ENCODE measurements around the gene MAP1LC3A. TPM values are rescaled to one million over a fixed set of nuclear protein-coding genes. Genes with fewer than 3 reads are reported as not detected.
"Not testable (repeated sequence)": the region's sequence is repeated elsewhere in the genome, so short reads cannot be mapped to it uniquely, and the experiment has no call there.

The MAP1LC3A gene
- total RNA-seq, 4 donors from 2014 or later: 42.6 to 111 (median 103) TPM

DNA sequence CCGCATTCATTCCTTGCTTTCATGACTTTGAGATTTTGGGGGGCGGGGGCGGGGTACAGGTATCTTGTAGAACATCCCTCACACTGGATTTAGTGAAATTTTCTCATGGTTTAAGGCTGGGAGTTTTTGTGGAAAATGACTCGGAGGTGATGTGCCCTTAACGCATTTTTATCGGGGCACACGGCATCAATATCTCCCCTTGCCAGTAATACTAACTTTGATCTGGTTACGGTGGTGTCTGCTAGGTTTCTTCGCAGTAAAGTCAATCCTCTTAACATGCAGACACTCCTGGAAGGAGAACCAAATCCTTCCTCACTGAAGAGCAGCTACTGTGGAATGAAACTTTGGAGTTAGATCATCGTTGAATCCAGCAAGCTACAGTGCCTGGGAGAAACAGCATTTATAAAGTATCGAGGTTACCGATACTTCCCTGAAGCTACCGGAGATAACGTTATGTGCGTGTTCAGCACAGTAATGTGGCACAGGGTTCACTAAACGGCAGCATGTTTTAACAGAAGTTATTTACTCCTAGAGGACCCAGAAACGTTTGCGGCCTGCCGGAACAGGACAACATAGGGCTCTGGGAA, 43.5 kb upstream of the MAP1LC3A start:
- TF ChIP-seq, protein P1, sequence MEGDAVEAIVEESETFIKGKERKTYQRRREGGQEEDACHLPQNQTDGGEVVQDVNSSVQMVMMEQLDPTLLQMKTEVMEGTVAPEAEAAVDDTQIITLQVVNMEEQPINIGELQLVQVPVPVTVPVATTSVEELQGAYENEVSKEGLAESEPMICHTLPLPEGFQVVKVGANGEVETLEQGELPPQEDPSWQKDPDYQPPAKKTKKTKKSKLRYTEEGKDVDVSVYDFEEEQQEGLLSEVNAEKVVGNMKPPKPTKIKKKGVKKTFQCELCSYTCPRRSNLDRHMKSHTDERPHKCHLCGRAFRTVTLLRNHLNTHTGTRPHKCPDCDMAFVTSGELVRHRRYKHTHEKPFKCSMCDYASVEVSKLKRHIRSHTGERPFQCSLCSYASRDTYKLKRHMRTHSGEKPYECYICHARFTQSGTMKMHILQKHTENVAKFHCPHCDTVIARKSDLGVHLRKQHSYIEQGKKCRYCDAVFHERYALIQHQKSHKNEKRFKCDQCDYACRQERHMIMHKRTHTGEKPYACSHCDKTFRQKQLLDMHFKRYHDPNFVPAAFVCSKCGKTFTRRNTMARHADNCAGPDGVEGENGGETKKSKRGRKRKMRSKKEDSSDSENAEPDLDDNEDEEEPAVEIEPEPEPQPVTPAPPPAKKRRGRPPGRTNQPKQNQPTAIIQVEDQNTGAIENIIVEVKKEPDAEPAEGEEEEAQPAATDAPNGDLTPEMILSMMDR (IDR thresholded peaks at IDR 0.05): no peak
- TF ChIP-seq POLR2AphosphoS5 (IDR thresholded peaks at IDR 0.05) (no peak), POLR2A (IDR thresholded peaks at IDR 0.05) (no peak), EP300 (IDR thresholded peaks at IDR 0.05) (no peak)
- peaks cover 12% of the 10 kb centered on the region for H3K36me3 ChIP-seq
- no peaks in the 10 kb centered on the region for H3K9me3 ChIP-seq
- H3K27me3 ChIP-seq: no peaks in the 10 kb centered on the region
- H3K27ac ChIP-seq: peak overlapping the region; percentile 98
- peak overlapping the region; percentile 91 for H3K4me3 ChIP-seq
- H3K4me1 ChIP-seq: peaks cover 50% of the 10 kb centered on the region
- no peak for DNase-seq (ENCODE audit: low spot score in 2 of 2)
- WGBS: 39% methylated on average over 18 of the region's 19 CpGs

DNA sequence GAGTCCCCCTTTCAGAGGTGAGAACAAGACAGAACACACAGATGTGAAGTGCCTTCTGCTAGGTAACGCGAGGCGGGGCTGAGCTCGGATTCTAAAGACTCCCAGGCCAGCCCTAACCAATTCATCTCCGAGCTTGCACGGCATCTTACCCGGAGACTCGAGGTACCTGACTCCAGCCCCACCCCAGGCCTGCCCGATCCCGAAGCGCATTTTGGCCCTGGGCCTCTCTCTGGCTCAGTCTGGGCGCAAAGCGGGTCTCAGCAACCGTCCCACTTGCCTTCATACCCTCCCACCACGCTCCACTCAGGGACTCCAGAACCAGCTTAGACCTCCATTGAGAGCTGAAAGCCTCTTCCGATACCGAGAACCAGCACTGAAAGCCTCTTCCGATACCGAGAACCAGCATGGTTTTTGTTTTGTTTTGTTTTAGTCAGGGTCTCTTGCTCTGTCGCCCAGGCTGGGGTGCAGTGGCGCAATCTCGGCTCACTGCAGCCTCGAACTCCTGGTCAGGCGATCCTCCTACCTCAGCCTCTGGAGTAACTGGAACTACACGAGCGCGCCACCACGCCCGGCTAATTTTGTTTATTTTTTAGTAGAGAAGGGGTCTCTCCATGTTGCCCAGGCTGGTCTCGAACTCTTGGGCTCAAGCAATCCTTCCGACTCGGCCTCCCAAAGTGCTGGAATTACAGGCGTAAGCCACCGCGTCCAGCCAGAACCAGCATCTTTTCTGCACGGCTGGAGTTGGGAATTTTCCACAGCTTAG, 42.9 kb upstream of the MAP1LC3A start:
- no peak for TF ChIP-seq POLR2A (IDR thresholded peaks at IDR 0.05)
- TF ChIP-seq, protein P1 (IDR thresholded peaks at IDR 0.05): no peak
- no peak for TF ChIP-seq EP300 (IDR thresholded peaks at IDR 0.05)
- TF ChIP-seq POLR2AphosphoS5 (IDR thresholded peaks at IDR 0.05): no peak
- Histone ChIP-seq H3K27ac (peak overlapping the region; percentile 98), H3K9me3 (no peaks in the 10 kb centered on the region), H3K36me3 (peaks cover 12% of the 10 kb centered on the region), H3K4me1 (peaks cover 50% of the 10 kb centered on the region), H3K4me3 (peak overlapping the region; percentile 91), H3K27me3 (no peaks in the 10 kb centered on the region)
- DNase-seq (ENCODE audit: low spot score in 2 of 2): no peak
- 3% methylated on average over 31 of the region's 36 CpGs for WGBS

- peak; percentile 99 for DNase-seq (ENCODE audit: low spot score in 2 of 2)
- 0% methylated on average over 29 of the region's 59 CpGs for WGBS
- TF ChIP-seq POLR2AphosphoS5 (IDR thresholded peaks at IDR 0.05) (peak; percentile 55 to 90 (median 58)), POLR2A (IDR thresholded peaks at IDR 0.05) (peak; percentile 23 to 85), EP300 (IDR thresholded peaks at IDR 0.05) (no peak)
- TF ChIP-seq, protein P1 (IDR thresholded peaks at IDR 0.05): no peak
- peak within 1 kb of the TSS; percentile 98 for H3K27ac ChIP-seq
- peaks cover 50% of the 10 kb centered on the region for H3K4me1 ChIP-seq
- H3K4me3 ChIP-seq: peak within 1 kb of the TSS; percentile 91
- H3K27me3 ChIP-seq: no peaks in the 10 kb centered on the region
- H3K9me3 ChIP-seq: no peaks in the 10 kb centered on the region
- peaks cover 9% of the 10 kb centered on the region for H3K36me3 ChIP-seq
These were observed 42.0 kb upstream of the MAP1LC3A start, which contains the start of gene DYNLRB1 for GRCh38 chr20:34516247-34517113. TSS of gene DYNLRB1 (plus strand) at chr20:34516422. CDS start at chr20:34516459, 37 bp downstream.

- DNase-seq (ENCODE audit: low spot score in 2 of 2): no peak
- H3K36me3 ChIP-seq: peaks cover 9% of the 10 kb centered on the region
- H3K4me3 ChIP-seq: peak overlapping the region; percentile 91
- WGBS: 0% methylated on average over 3 of the region's 3 CpGs
- no peaks in the 10 kb centered on the region for H3K9me3 ChIP-seq
- no peaks in the 10 kb centered on the region for H3K27me3 ChIP-seq
- peak overlapping the region; percentile 98 for H3K27ac ChIP-seq
- H3K4me1 ChIP-seq: peaks cover 50% of the 10 kb centered on the region
- TF ChIP-seq EP300 (IDR thresholded peaks at IDR 0.05) (no peak), POLR2A (IDR thresholded peaks at IDR 0.05) (no peak), POLR2AphosphoS5 (IDR thresholded peaks at IDR 0.05) (no peak)
- TF ChIP-seq, protein P1 (IDR thresholded peaks at IDR 0.05): no peak
These were observed 41.4 kb upstream of the MAP1LC3A start for GRCh38 chr20:34517114-34517505.

DNA sequence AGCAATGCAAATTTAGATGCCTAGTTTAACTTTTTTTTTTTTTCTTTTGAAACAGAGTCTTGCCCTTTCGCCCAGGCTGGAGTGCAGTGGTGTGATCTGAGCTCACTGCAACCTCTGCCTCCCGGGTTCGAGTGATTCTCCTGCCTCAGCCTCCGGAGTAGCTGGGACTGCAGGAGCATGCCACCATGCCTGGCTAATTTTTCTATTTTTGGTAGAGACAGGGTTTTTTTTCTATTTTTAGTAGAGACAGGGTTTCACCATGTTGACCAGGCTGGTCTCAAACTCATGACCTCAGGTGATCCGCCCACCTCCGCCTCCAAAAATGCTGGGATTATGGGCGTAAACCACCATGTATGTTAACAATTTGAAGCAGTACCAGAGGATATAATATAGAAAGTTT, 39.7 kb upstream of the MAP1LC3A start:
- H3K4me3 ChIP-seq; H3K27me3 ChIP-seq; DNase-seq (ENCODE audit: low spot score in 2 of 2); H3K9me3 ChIP-seq; H3K27ac ChIP-seq; H3K36me3 ChIP-seq: not testable (repeated sequence)
- whole genome bisulfite sequencing: 96% methylated on average over 7 of the region's 7 CpGs
- peaks cover 46% of the 10 kb centered on the region for H3K4me1 ChIP-seq

- not testable (repeated sequence) for DNase-seq (ENCODE audit: low spot score in 2 of 2)
- peaks cover 51% of the 10 kb centered on the region for H3K4me1 ChIP-seq
These were observed 38.7 kb upstream of the MAP1LC3A start for GRCh38 chr20:34519841-34520240.

More at GRCh38 chr20:34519841-34520240, 38.7 kb upstream of the MAP1LC3A start:
- H3K36me3 ChIP-seq, H3K4me3 ChIP-seq, H3K27me3 ChIP-seq, H3K9me3 ChIP-seq, H3K27ac ChIP-seq: not testable (repeated sequence)
- WGBS: 84% methylated on average over 10 of the region's 10 CpGs

Measured in suprapubic skin (tissue), 4 donors.